ENCODE results near the gene TMEM184C. TPM values are rescaled to one million over a fixed set of nuclear protein-coding genes. Genes with fewer than 3 reads are reported as not detected.

Gene TMEM184C
- total and polyA plus RNA-seq, 2 experiments from 2014 or later, result 15.1 to 42.2 TPM

- TF ChIP-seq ZNF462 (CRISPR knock-in tag; IDR thresholded peaks at IDR 0.05), result no peak
- no peak for TF ChIP-seq ZNF331 (CRISPR knock-in tag; IDR thresholded peaks at IDR 0.05; ENCODE audit: low read depth)
- TF ChIP-seq ZNF114 (CRISPR knock-in tag; IDR thresholded peaks at IDR 0.05), result no peak
- TF ChIP-seq CTCF (conservative IDR thresholded peaks at IDR 0.05; ENCODE audit: low read depth in 2 of 2), result no peak
- no peak for TF ChIP-seq EZH2 (IDR thresholded peaks at IDR 0.05; ENCODE audit: low read depth, unreplicated experiment)
- TF ChIP-seq JUNB (IDR thresholded peaks at IDR 0.05; ENCODE audit: unreplicated experiment), result no peak
- no peak for TF ChIP-seq ETS1 (IDR thresholded peaks at IDR 0.05)
- no peak for TF ChIP-seq NANOG (IDR thresholded peaks at IDR 0.05; ENCODE audit: borderline replicate concordance)
These were observed 31.5 kb downstream of the TMEM184C start (continued) for GRCh38 chr4:147648656-147649055.
